ENCODE data around the gene IER3IP1.

- TF ChIP-seq CTCF (IDR thresholded peaks at IDR 0.05), result no peak
- TF ChIP-seq ZFX (IDR thresholded peaks at IDR 0.05; ENCODE audit: borderline replicate concordance), result no peak
These were observed 55.0 kb downstream of the IER3IP1 start for GRCh38 chr18:47121146-47121545.

All from 22Rv1 (cell line).